Astrocyte (in vitro differentiated cells and primary cell): ENCODE data around the gene MICU2.

Experiments used
- CTCF ChIP-seq: IDR thresholded peaks from 2 replicates; pipeline ENCODE4 v1.5.1; 2011; ENCODE audit warnings: low read depth, mild to moderate bottlenecking, inconsistent platforms, low read length, moderate library complexity; ENCODE audit not compliant: insufficient read depth
- EZH2 ChIP-seq: IDR thresholded peaks from 2 replicates; pipeline ENCODE4 v1.6.1; 2012; ENCODE audit warnings: mild to moderate bottlenecking, low read length, inconsistent platforms; ENCODE audit not compliant: insufficient read depth

- TF ChIP-seq CTCF (no peak), EZH2 (no peak)
Measured at GRCh38 chr13:21615427-21615826, 11.5 kb upstream of the MICU2 start.
